Measurements from ENCODE around the gene ZNF234.

DNA sequence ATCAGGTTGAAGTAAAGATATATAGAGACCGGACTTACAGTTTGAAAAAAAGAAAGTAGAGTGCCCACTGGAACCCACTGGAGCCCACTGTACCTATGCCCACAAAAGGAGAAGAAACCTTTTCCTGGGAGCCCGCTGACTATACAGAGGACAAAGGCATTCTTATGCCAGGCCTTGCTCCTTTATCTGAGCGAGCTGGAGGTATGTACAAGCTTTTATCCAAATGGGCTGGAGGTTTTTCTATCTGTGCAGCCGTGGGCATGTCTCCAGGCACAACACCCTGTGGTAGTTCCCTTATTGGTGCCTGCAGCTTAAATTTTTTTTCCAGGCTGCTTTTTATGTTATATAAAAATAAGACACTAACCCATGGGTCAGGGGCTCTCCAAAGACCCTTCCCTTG, 8.4 kb downstream of the ZNF234 start:
- TF ChIP-seq, protein P1, sequence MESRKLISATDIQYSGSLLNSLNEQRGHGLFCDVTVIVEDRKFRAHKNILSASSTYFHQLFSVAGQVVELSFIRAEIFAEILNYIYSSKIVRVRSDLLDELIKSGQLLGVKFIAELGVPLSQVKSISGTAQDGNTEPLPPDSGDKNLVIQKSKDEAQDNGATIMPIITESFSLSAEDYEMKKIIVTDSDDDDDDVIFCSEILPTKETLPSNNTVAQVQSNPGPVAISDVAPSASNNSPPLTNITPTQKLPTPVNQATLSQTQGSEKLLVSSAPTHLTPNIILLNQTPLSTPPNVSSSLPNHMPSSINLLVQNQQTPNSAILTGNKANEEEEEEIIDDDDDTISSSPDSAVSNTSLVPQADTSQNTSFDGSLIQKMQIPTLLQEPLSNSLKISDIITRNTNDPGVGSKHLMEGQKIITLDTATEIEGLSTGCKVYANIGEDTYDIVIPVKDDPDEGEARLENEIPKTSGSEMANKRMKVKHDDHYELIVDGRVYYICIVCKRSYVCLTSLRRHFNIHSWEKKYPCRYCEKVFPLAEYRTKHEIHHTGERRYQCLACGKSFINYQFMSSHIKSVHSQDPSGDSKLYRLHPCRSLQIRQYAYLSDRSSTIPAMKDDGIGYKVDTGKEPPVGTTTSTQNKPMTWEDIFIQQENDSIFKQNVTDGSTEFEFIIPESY (IDR thresholded peaks at IDR 0.05), result no peak
- TF ChIP-seq, protein P2, sequence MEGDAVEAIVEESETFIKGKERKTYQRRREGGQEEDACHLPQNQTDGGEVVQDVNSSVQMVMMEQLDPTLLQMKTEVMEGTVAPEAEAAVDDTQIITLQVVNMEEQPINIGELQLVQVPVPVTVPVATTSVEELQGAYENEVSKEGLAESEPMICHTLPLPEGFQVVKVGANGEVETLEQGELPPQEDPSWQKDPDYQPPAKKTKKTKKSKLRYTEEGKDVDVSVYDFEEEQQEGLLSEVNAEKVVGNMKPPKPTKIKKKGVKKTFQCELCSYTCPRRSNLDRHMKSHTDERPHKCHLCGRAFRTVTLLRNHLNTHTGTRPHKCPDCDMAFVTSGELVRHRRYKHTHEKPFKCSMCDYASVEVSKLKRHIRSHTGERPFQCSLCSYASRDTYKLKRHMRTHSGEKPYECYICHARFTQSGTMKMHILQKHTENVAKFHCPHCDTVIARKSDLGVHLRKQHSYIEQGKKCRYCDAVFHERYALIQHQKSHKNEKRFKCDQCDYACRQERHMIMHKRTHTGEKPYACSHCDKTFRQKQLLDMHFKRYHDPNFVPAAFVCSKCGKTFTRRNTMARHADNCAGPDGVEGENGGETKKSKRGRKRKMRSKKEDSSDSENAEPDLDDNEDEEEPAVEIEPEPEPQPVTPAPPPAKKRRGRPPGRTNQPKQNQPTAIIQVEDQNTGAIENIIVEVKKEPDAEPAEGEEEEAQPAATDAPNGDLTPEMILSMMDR (IDR thresholded peaks at IDR 0.05; ENCODE audit: low read depth, low read length, missing input control), result no peak
- TF ChIP-seq RAD21 (IDR thresholded peaks at IDR 0.05) (no peak), EGR1 (IDR thresholded peaks at IDR 0.05; ENCODE audit: low read depth in 2 of 2) (no peak), NR2F2 (IDR thresholded peaks at IDR 0.05) (no peak), JUND (IDR thresholded peaks at IDR 0.05) (no peak), HNF4G (IDR thresholded peaks at IDR 0.05) (no peak), HNF4A (conservative IDR thresholded peaks at IDR 0.05) (no peak), YY1 (IDR thresholded peaks at IDR 0.05) (no peak), TAF1 (conservative IDR thresholded peaks at IDR 0.05) (no peak), RXRA (IDR thresholded peaks at IDR 0.05) (no peak)
- TF ChIP-seq, protein P3, sequence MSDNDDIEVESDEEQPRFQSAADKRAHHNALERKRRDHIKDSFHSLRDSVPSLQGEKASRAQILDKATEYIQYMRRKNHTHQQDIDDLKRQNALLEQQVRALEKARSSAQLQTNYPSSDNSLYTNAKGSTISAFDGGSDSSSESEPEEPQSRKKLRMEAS (IDR thresholded peaks at IDR 0.05), result no peak
- TF ChIP-seq, protein P4, sequence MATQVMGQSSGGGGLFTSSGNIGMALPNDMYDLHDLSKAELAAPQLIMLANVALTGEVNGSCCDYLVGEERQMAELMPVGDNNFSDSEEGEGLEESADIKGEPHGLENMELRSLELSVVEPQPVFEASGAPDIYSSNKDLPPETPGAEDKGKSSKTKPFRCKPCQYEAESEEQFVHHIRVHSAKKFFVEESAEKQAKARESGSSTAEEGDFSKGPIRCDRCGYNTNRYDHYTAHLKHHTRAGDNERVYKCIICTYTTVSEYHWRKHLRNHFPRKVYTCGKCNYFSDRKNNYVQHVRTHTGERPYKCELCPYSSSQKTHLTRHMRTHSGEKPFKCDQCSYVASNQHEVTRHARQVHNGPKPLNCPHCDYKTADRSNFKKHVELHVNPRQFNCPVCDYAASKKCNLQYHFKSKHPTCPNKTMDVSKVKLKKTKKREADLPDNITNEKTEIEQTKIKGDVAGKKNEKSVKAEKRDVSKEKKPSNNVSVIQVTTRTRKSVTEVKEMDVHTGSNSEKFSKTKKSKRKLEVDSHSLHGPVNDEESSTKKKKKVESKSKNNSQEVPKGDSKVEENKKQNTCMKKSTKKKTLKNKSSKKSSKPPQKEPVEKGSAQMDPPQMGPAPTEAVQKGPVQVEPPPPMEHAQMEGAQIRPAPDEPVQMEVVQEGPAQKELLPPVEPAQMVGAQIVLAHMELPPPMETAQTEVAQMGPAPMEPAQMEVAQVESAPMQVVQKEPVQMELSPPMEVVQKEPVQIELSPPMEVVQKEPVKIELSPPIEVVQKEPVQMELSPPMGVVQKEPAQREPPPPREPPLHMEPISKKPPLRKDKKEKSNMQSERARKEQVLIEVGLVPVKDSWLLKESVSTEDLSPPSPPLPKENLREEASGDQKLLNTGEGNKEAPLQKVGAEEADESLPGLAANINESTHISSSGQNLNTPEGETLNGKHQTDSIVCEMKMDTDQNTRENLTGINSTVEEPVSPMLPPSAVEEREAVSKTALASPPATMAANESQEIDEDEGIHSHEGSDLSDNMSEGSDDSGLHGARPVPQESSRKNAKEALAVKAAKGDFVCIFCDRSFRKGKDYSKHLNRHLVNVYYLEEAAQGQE (IDR thresholded peaks at IDR 0.05), result no peak
- TF ChIP-seq, protein P5, sequence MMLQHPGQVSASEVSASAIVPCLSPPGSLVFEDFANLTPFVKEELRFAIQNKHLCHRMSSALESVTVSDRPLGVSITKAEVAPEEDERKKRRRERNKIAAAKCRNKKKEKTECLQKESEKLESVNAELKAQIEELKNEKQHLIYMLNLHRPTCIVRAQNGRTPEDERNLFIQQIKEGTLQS (IDR thresholded peaks at IDR 0.05), result no peak

All from liver (tissue), 3 donors.